SH-SY5Y (cell line): Measurements from ENCODE around the gene ZNF491.

Source experiments
- GATA2 ChIP-seq: IDR thresholded peaks from 2 replicates; pipeline ENCODE4 v1.6.1; 2011; ENCODE audit warnings: mild to moderate bottlenecking, low read depth, low read length
- GATA3 ChIP-seq: IDR thresholded peaks from 2 replicates; pipeline ENCODE4 v1.6.1; 2011; ENCODE audit warnings: low read depth, mild to moderate bottlenecking, low read length, moderate library complexity

- no peak for TF ChIP-seq GATA2
- no peak for TF ChIP-seq GATA3
These were observed 46.0 kb upstream of the ZNF491 start for GRCh38 chr19:11752244-11752736.
